Measurements from ENCODE around the gene ACER2. TPM values are rescaled to one million over a fixed set of nuclear protein-coding genes. Genes with fewer than 3 reads are reported as not detected.

ACER2 gene
- total and polyA plus RNA-seq, 2 of the 8 experiments (the other 6 are each of a cell fraction or from before 2014, with no cell fraction given) = 7.4 to 8.8 TPM

GRCh38 chr9:19451240-19452087 is 42.7 kb downstream of the ACER2 start (continued):
- TF ChIP-seq, protein P1, sequence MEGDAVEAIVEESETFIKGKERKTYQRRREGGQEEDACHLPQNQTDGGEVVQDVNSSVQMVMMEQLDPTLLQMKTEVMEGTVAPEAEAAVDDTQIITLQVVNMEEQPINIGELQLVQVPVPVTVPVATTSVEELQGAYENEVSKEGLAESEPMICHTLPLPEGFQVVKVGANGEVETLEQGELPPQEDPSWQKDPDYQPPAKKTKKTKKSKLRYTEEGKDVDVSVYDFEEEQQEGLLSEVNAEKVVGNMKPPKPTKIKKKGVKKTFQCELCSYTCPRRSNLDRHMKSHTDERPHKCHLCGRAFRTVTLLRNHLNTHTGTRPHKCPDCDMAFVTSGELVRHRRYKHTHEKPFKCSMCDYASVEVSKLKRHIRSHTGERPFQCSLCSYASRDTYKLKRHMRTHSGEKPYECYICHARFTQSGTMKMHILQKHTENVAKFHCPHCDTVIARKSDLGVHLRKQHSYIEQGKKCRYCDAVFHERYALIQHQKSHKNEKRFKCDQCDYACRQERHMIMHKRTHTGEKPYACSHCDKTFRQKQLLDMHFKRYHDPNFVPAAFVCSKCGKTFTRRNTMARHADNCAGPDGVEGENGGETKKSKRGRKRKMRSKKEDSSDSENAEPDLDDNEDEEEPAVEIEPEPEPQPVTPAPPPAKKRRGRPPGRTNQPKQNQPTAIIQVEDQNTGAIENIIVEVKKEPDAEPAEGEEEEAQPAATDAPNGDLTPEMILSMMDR (IDR thresholded peaks at IDR 0.05; ENCODE audit: control extremely low read depth in 1 of 3, insufficient read depth in 1 of 3, low read depth in 1 of 3, low read length in 3 of 3) = no peak
- TF ChIP-seq RNF2 (IDR thresholded peaks at IDR 0.05; ENCODE audit: borderline replicate concordance, low read depth, low read length, missing control alignments, poor library complexity, severe bottlenecking) = no peak
- TF ChIP-seq CTBP2 (IDR thresholded peaks at IDR 0.05; ENCODE audit: borderline replicate concordance, insufficient read depth, insufficient read length, low read length) = no peak
- no peak for TF ChIP-seq HDAC6 (IDR thresholded peaks at IDR 0.05; ENCODE audit: low read depth, low read length)
- no peak for TF ChIP-seq MAX (IDR thresholded peaks at IDR 0.05)
- TF ChIP-seq NRF1 (IDR thresholded peaks at IDR 0.05; ENCODE audit: low read depth, low read length) = no peak
- no peak for TF ChIP-seq SIRT6 (IDR thresholded peaks at IDR 0.05; ENCODE audit: low read length)

Measured in H1 (cell line).